NAMALWA (cell line): Measurements from ENCODE around the gene AFG1L.
A peak's percentile ranks its signal among the peaks of the same experiment; 100 is the strongest.
"Not testable (repeated sequence)": the region's sequence is repeated elsewhere in the genome, so short reads cannot be mapped to it uniquely, and the experiment has no call there.

Experiments used
- DNase-seq: peaks from one replicate; pipeline ENCODE4 v3.0.0-alpha.2; 2015; ENCODE audit warnings: low spot score

Gene AFG1L

DNA sequence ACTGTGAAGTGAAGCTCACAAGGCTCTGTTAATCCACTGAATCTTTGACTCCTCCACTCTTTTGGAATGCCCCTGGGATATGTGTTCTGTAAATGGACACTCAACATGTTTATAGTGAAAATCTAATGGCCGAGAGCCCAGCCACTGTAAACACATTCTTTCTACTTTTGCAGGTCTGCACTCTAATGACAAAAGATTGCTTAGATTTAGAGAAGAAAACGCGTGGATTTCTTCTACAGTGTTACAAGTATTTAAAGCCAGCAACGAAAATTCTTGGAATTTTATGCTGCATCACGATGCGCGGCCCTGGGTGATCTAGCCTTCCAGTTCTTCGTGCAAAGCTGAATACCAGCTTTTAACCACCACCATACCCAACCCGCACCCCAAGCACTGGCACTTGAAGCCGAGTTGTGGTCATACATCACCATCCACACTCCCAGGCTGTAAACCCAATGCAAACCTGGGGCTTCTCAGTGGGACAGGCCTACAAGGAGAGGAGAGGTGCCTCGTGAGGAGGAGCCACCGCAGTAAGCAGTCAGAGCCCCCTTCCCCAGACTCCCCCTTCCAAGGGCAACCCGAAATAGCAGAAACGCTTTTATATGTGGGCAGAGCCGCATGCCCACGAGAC lies 262.1 kb downstream of the AFG1L start:
- peak; percentile 28 for DNase-seq

DNA sequence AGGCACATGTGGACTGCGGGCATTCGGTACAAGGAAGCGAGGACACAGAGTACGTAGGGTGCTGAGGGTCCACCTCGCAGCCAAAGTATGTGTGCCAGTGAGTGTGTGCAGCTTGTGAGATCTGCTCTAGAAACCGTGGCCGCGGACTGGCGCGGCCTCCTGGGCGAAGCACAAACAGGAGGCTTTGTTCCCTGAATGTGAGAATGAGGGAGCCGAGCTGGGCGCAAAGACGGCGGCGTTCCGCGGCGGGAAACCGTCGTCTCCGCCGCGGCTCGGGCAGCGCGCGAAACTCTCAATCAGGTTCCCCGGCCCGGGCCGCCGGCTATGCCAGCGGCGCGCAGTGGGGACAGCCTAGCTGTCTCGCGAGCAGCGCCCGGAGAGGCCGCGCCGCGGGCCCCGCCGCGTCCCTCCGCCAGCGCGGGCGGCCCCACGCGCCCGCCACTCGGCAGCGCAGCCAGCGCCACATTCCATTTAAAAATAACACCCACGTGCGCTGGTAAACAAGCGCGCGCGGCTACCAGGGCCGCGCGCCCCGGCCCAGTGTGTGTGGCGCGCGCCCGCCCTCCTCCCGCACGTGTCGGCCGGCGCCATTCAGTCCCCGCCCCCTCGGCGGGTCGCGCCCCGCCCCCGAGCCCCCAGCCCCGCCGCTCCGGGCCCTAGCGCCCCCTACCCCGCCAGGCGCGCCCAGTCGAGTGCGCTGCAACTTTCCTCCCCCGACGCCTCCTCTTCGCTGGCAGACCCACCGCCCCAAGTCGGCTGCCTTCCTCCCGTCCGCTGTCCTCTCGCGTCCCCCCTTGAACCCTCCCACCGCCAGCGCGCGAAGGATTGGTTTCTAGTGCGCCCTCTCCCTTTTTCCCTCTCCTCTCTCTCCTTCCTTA lies 262.9 kb downstream of the AFG1L start:
- peak; percentile 86 for DNase-seq

DNA sequence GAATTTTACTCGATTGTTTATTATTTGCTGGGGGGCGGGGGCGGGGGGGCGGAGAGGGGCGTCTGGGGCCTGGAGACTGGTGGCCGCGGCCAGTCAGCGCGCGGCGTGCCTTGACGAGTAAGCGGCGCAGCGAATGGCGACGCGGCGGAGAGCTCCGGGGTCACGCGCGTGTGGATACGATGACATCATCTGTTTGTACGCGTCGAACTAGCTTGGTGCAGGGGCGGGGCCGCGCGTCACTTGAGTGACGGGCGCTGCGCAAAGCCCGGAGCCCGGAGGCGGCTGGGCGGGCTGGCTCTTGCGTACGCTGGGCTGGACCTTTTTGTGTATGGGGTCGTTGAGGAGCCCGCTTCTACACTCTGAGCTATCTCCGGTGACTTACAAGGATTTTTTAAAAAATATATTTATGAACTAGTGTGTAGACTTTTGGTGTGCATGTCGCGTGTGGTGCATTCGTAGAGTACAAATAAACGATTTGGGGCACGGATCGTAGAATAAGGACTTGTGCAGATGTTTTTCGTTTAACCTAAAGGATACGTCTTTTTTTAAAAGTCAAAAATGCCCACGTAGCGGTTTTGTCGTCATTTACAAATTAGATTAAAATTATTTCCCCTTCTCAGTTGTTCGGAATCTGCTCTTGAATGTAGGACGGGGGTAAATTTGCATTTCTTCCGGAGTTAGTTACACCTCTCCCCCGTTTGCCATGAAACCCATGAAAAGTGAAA lies 263.7 kb downstream of the AFG1L start:
- peak; percentile 98 for DNase-seq

DNA sequence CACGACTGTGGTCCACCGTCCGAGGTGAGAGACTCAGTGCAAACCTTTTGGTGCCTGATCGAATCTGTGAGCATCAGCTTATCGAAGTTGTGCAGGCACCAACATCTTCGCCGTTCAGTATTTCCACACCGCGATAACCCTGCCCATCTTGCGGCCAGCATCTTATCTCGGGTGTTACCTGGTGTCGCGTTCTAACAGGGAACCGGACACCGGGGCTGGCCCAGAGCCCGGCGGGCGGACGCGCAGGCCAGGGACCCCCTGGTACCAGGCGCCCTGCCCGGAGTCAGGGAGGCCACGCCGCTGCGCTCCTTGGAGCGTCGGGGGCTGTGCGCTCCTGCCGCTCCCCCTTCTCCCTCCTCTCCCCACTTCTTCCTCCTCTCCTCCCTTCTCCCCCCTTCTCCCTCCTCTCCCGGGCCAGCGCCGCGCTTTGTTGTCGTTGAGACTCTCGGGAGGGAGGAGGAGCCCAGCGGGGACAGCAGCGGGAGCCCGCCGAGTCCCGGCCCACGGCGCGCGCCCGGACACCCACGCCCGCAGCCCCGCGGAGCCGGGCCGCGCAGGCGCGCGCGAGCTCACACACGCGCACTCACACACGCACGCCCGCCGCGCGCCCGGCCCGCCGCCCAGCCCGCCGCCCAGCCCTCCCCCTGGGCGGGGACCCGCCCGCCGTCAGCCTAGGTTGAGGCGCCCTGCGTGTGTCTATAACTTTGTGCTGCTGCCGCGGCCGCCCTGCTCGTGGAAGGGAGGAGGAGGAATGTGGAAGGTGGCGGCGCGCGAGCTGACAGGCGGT lies 264.4 kb downstream of the AFG1L start:
- peak; percentile 88 for DNase-seq

DNA sequence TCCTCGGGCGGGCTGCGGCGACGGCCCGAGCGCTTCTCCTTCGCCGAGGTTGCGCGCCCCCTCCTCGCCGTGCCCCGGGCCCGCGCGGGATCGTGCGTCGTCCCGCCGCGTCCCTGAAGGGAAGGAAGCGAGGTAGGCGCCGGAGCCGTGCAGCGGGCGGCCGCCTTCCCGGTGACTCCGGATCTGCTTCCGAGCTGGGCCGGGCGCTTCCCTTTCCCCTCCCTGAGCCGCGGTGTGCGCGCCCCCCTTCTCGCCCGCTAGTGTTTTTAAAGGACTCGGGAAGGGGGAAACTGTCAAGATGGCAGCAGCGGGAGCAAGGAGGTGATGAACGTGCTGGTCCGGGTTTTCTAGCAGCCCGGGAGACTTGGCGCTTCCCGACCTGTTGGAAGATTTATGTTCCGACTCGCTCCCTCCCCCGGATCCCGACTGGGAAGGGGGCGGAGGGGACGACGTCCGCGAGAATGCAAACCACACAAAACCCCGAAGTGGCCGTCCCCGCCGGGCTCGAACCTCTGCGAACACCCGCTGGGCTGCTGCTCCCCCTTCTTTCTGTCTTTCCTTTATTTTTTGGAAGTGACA lies 265.1 kb downstream of the AFG1L start:
- no peak for DNase-seq

DNA sequence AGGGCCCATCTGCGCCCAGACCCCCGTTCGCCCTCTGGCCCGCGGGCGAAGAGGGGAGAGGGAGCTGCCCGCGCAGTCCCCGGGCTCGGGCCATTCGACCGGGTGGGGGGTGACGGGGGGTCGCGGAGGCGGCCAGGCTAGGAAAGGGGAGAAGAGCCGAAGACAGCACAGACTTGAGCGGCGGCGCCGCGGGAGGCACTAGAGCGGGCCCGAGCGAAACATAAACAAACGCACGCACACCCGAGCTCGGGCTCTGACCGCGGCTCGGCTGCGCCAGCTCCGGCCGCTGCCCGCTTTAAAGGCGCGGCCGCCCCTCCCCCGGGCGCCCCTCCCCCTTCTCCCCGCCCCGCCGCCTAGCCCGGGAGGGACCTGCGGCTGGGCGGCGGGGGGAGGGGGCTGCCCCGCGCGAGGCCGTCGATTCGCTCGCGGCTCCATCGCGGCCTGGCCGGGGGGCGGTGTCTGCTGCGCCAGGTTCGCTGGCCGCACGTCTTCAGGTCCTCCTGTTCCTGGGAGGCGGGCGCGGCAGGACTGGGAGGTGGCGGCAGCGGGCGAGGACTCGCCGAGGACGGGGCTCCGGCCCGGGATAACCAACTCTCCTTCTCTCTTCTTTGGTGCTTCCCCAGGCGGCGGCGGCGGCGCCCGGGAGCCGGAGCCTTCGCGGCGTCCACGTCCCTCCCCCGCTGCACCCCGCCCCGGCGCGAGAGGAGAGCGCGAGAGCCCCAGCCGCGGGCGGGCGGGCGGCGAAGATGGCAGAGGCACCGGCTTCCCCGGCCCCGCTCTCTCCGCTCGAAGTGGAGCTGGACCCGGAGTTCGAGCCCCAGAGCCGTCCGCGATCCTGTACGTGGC lies 265.8 kb downstream of the AFG1L start, which contains the start of gene FOXO3:
Gene FOXO3, plus strand, starts transcription at position 455 of the 846 bp plus-strand sequence. Its CDS starts 292 bp downstream, at position 747.
- peak; percentile 66 for DNase-seq

DNA sequence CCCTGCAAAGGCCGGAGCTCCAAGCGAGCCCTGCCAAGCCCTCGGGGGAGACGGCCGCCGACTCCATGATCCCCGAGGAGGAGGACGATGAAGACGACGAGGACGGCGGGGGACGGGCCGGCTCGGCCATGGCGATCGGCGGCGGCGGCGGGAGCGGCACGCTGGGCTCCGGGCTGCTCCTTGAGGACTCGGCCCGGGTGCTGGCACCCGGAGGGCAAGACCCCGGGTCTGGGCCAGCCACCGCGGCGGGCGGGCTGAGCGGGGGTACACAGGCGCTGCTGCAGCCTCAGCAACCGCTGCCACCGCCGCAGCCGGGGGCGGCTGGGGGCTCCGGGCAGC lies 266.4 kb downstream of the AFG1L start:
- DNase-seq: not testable (repeated sequence)

DNA sequence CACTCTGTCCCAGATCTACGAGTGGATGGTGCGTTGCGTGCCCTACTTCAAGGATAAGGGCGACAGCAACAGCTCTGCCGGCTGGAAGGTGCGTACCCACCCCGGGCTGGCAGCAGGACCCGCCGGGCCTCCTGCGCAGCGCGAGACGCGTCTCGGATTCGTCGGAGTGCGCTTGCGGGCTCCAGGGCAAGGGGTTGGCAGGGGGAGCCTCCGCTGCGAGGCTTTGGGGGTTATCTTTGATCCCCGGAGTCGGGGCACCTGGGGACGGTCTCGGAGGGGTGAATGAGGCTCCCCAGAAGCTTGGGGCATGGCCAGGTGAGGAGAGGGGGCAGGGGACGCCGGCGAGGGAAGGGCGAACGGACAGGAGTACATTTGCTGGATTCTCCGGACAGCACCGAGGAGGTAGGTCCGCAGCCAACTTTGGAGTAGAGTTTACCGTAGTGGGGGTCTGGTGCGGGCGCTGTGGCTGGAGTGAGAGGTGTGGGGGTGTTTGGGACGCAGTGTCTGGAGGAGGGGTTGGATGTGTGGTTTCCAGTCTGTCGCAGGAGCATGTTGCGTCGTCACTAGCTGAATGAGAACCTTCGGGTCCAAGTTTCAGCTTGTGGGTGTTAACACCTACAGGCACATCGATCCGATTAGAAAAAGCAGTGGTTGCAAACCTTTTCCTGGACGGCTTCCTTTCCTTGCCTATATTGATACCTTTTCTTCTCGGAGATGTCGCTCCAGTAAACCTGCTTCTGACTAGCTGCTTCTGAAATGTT lies 267.1 kb downstream of the AFG1L start:
- no peak for DNase-seq

DNA sequence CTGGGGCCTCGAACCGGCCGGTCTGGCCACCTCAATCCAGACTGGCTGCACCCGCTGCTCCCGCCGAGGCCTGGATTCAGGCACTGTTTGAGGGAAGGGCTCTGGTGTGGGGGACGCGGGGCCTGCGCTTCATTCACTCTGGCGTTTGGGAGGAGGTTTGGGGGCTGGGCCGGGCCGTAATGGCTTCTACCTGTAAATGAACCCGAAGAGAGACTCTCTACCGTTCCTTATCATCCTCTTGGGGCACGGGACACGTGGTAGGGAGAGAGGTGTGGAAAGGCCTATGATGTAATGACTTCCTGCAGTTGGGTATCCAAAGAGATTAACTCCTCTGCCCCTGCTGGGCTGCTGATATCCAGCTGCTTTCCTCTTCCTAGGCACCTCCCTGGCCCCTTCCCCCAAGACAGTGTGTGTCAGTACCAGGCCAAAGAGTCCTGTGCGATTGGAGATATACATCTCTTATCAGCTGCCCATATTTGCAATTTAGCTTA lies 267.7 kb downstream of the AFG1L start:
- DNase-seq: no peak

DNA sequence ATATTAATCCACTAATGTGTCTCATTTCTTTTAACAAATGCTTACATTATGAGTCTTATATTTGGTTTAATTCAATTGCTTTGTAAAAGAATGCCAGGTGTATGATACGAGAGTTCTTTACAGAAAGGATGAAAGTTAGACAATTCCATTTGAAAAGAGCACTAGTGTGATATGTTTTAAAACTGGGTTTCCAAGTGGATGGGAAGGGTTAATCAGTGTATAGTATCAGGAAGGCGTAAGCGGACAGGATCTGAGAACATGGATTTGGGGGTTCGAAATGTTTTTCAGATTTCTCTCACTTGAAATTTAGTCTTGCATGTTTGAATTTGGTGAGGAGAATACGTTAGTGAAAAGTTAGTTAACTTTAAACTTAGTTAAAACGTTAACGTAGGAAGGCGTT lies 268.4 kb downstream of the AFG1L start:
- no peak for DNase-seq

DNA sequence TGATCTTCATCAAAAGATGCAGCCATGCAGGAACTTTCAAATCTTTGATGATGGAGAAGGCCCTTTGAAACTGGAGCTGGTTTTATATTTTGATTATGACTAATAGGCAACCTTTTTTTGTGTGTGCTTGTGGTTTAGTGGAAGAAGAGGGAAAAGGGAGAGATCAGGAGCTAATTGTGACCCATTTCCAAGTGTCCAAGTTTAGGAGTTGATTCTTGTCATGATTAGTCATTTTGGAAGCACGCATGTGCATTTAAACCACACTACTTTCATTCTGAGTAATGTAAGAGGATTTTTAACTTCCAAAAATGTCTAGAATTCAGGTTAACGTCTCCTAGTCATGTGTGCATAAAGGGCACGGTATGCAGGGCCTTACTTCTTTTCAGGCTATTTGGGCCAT lies 269.3 kb downstream of the AFG1L start:
- DNase-seq: no peak

DNA sequence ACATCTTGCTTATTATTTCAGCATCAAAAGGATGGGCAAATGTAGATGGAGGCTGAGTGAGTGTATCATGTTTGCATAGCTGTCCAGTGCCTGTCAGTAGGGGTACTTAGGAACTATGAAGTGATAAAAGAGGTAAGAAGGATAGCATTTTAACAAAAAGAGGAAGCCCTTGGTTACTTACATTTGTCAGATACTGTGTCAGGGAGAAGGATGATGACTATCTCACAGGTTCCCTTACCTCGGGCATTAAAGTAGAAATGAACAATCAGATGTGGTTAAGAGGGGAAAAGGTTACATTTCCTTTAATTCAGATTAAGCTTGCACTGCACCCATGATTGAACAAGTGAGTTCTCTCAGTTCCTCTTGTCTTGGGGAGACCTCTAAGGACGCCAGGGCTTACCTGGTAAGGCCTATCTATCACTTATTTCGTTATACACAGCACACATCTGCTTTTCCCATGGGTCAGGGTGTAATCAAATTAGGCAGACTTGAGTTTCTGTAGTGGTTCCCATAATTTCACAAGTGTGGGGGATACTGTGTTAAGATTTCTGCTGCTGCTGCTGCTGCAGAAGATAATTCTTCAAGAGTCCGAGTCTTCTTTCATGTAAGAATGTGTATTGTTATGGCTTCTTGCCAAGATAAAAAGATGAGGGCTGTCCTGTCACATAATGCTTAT lies 270.4 kb downstream of the AFG1L start:
- peak; percentile 88 for DNase-seq

DNA sequence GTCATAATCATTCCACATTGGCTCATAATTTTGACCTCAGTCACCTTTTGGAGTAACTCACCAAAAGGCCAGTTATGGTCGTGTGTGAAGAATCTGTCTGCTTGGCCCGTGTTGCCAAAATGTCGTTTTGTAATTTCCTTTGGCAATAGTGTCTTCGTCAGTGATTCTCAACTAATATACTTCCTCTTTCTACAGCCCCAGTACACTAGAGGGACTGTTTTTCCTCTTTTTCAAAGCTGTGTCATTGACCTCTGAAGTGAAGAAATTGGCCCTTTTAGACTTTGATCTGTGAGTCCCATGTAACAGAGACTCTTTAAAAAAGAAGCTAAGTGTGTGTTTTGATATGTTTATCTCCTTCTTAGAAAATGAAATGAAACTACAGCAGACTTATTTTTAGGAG lies 271.0 kb downstream of the AFG1L start:
- peak; percentile 89 for DNase-seq

DNA sequence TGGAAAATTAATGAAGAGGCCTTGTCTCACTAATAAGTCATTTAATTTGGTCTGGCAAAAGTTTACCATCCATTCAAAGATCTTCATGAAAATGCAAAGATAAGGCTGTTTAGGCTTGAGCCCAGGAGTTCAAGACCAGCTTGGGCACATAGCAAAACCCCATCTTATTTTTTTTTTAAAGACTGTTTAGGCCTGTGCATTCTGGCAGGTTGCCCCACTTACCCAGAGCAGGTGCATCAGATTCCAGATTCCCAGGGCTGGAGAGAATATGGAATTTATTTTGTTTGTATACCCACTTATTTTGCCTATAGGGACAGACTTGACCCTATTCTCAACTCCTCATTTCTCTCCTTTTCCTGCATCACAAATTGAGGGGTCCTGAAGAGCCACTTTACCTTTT lies 271.6 kb downstream of the AFG1L start:
- no peak for DNase-seq

DNA sequence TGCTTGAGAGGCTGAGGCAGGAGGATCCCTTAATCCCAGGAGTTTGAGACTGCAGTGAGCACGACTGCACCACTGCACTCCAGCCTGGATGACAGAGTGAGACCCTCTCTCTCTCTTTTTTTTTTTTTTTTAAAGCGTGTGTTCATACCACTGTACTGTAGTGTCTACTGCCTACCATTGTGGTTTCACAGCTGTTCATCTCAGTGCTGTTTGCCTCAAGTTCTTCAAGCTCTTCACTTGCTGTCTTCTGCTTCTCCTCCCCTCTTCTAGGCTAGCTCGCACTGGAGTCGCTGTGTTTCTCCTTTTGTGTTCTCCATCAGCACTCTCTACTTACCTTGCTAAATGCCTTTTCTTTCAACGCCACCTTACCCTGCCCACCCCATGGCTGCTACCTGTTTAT lies 273.2 kb downstream of the AFG1L start:
- DNase-seq: no peak

DNA sequence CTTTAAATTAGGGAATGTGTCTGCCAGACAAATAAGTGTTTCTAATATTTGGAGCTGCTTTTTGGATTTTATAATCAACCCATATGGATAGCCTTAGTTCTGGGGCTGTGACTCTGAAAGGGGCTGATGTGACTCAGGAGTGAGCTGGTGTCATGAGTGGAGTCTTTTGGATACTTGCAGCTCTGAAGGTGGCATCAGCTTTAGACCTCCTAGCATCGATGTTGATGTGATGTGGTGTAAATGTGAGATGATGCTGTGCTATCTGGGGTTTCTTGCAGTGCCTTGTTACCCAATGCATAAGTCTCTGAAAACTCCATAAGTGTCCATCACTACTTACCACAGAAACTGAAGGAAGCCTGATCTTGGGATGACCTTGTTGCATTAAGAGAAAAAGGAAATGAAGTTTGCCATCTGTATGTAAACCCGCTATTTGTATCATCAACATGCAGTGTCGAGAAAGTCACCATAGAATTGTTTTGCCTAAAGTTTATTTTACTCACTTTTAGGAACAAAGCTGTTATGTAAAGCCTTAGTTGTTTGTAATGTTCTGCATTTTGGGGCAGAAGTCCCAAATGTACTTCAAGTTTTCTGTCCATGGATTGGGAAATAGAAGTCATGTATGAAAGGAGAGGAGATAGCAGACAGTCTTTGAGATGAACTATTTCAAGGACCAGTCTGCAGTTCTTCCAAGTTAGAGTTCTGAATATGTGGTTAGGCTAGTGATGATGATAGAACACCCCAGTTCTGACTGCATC lies 273.9 kb downstream of the AFG1L start:
- DNase-seq: no peak

DNA sequence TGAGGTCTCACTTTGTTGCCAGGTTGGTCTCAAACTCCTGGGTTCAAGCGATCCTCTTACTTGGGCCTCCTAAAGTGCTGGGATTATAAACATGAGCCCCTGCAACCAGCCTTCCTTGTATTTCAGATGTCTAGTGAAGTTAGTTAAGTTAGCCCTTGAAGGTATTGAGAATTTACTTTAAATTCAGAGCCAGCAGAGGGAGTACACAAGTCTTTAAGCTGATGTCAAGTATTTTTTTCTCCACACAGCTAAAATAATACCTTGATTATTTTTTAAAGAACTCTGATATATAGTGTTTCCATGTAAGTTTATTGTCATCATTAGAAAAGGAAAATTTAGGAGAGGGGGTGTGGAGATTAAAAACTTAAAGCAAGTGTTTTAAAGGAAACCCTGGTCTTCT lies 275.7 kb downstream of the AFG1L start:
- DNase-seq: no peak

DNA sequence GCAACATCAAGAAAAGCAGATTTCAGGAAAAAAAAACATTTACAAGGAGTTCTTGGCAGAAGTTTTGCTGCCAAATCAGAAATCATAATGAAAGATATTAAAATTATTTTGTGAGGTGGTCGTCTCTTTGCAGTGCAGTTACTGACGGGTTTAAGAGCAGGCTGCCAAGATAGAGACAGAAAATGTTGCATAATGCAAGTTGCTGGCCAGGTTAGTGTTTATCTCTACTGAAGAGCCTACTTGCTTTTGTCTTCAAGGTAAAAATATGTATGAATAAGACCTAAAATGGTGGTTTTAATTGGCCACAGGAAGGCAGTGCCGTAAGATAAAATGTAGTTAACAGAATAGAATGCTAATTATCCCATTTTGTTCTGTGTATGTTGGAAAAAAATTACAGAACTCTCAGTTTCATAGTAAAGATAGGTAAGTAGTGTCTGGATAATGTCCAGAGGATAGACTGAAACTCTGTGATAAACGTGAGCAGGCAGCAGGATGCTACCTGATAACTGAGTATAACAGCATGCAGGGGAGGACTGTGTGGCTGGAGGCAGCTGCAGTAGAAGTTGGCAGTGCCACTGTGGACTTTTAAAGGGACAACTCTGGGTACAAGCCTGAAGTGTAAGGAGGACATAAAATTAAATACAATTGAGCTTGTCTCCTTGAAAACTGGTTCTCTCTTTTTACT lies 279.7 kb downstream of the AFG1L start:
- no peak for DNase-seq
